GM12878 (cell line): ENCODE measurements around the gene RGS6. TPM values are rescaled to one million over a fixed set of nuclear protein-coding genes. Genes with fewer than 3 reads are reported as not detected.

Experiments used
- ATAC-seq: fragments of 200-7000 bp; cut with Tn5 transposase; 3 replicates; pipeline ENCODE4 v1.9.1; 2020; ENCODE audit warnings: mild to moderate bottlenecking, moderate library complexity
- BruUV-seq: library from RNA; stranded (reverse); fragments of 400-500 nt; replicated peaks from 2 replicates; lab custom pipeline; 2021; lab: Mats Ljungman, UMichigan
- CTCF ChIA-PET: fragments of 300-600 bp; sonication (Branson Sonifier 250); formaldehyde crosslinking; extraction: SDS; loops from one replicate; lab custom pipeline; 2021; ENCODE audit warnings: inconsistent platforms; lab: Yijun Ruan, JAX
- POLR2A ChIA-PET: fragments of 350-600 bp; formaldehyde crosslinking; extraction: SDS; loops from one replicate; lab custom pipeline; 2021; ENCODE audit warnings: inconsistent platforms; lab: Charles Lee
- RAD21 ChIA-PET: fragments of 300-600 bp; sonication (Branson Sonifier 250); formaldehyde crosslinking; loops from one replicate; lab custom pipeline; 2023; ENCODE audit warnings: antibody characterized with exemption; ENCODE audit not compliant: unreplicated experiment; lab: Charles Lee
- SMC1A ChIA-PET: fragments of 300-600 bp; sonication (Branson Sonifier 250); formaldehyde crosslinking; loops from one replicate; lab custom pipeline; 2023; ENCODE audit not compliant: unreplicated experiment, uncharacterized antibody; lab: Charles Lee
- DNase-seq: peaks from one replicate; pipeline ENCODE4 v3.0.0-alpha.2; 2011; ENCODE audit warnings: low read depth, low spot score
- FAIRE-seq: peaks from 3 replicates; lab custom pipeline; 2011; peaks lifted over from hg19 to GRCh38; lab: Jason Lieb, UNC
- H2AFZ ChIP-seq: 2 replicates; pipeline ENCODE4 v1.6.0; 2011; ENCODE audit warnings: low read depth, low read length, control low read depth; ENCODE audit not compliant: control insufficient read depth
- H3K27ac ChIP-seq: 2 replicates; pipeline ENCODE4 v1.5.1; 2011; ENCODE audit warnings: control low read depth; ENCODE audit not compliant: control insufficient read depth, insufficient read depth
- H3K27me3 ChIP-seq, 2 experiments: replicated peaks in 1 of 2; 2 replicates each; pipeline versions ENCODE4 v1.6.0 to v1.6.1; 2011; ENCODE audit warnings: low read length in 1 of 2; ENCODE audit not compliant: control insufficient read depth in 2 of 2, insufficient read depth in 2 of 2
- H3K36me3 ChIP-seq, 2 experiments: 2 replicates each; pipeline ENCODE4 v1.5.1; 2011; ENCODE audit warnings: low read length in 1 of 2; ENCODE audit not compliant: control insufficient read depth in 2 of 2, insufficient read depth in 2 of 2
- H3K4me1 ChIP-seq: 2 replicates; pipeline ENCODE4 v1.6.1; 2011; ENCODE audit warnings: mild to moderate bottlenecking, low read length, moderate library complexity, mixed read lengths; ENCODE audit not compliant: control insufficient read depth, insufficient read depth
- H3K4me2 ChIP-seq: 2 replicates; pipeline ENCODE4 v1.6.0; 2011; ENCODE audit warnings: control low read depth; ENCODE audit not compliant: control insufficient read depth, insufficient read depth
- H3K4me3 ChIP-seq: fragments of 200-600 bp; sonication (generic); 2 replicates; pipeline ENCODE4 v1.5.1; 2016
- H3K79me2 ChIP-seq: 2 replicates; pipeline ENCODE4 v1.6.0; 2011; ENCODE audit warnings: low read length; ENCODE audit not compliant: control insufficient read depth, insufficient read depth
- H3K9ac ChIP-seq: 2 replicates; pipeline ENCODE4 v1.8.0; 2011; ENCODE audit warnings: low read length, control low read depth, mixed read lengths; ENCODE audit not compliant: control insufficient read depth, insufficient read depth
- H3K9me3 ChIP-seq: replicated peaks from 3 replicates; pipeline ENCODE4 v1.5.1; 2011; ENCODE audit warnings: mild to moderate bottlenecking, low read length; ENCODE audit not compliant: control insufficient read depth, insufficient read depth
- H4K20me1 ChIP-seq: 2 replicates; pipeline ENCODE4 v1.6.0; 2011; ENCODE audit not compliant: control insufficient read depth, insufficient read depth
- ATF2 ChIP-seq: IDR thresholded peaks from 2 replicates; pipeline ENCODE4 v1.6.1; 2012; ENCODE audit warnings: low read length, inconsistent platforms
- BACH1 ChIP-seq: fragments of 450-650 bp; IDR thresholded peaks from 2 replicates; pipeline ENCODE4 v1.6.1; 2017; ENCODE audit warnings: mild to moderate bottlenecking, borderline replicate concordance
- BMI1 ChIP-seq: fragments of 450-650 bp; IDR thresholded peaks from 2 replicates; pipeline ENCODE4 v1.6.1; 2016; ENCODE audit warnings: mild to moderate bottlenecking, moderate library complexity, borderline replicate concordance
- E2F8 ChIP-seq: fragments of 450-650 bp; IDR thresholded peaks from 2 replicates; pipeline ENCODE4 v1.6.1; 2018; ENCODE audit warnings: mild to moderate bottlenecking, low read depth, moderate library complexity; ENCODE audit not compliant: partially characterized antibody
- FOS ChIP-seq: IDR thresholded peaks from 3 replicates; pipeline ENCODE4 v1.6.1; 2011; ENCODE audit warnings: borderline replicate concordance; ENCODE audit not compliant: insufficient read length; ENCODE audit errors: extremely low read depth
- HDAC2 ChIP-seq: fragments of 200-600 bp; sonication (generic); IDR thresholded peaks from 2 replicates; pipeline ENCODE4 v1.6.1; 2017
- IRF4 ChIP-seq: IDR thresholded peaks from 2 replicates; pipeline ENCODE4 v1.6.1; 2011; ENCODE audit warnings: low read depth, low read length
- MXI1 ChIP-seq: fragments of 150-350 bp; IDR thresholded peaks from 2 replicates; pipeline ENCODE4 v1.6.1; 2011; ENCODE audit warnings: low read depth, mild to moderate bottlenecking, inconsistent platforms, low read length, improper control_type of control experiment
- RFX5 ChIP-seq: IDR thresholded peaks from 2 replicates; pipeline ENCODE4 v1.6.1; 2011; ENCODE audit warnings: low read depth, low read length, improper control_type of control experiment
- SREBF2 ChIP-seq: IDR thresholded peaks from 2 replicates; pipeline ENCODE4 v1.6.1; 2012; ENCODE audit warnings: mild to moderate bottlenecking, low read length
- ZNF217 ChIP-seq: fragments of 450-650 bp; IDR thresholded peaks from 2 replicates; pipeline ENCODE4 v1.6.1; 2017; ENCODE audit warnings: antibody characterized with exemption, mild to moderate bottlenecking
- whole genome bisulfite sequencing: methylation state at CpG from one replicate; pipeline ENCODE4 v1.1.6; 2016; ENCODE audit warnings: low lambda C conversion rate; ENCODE audit not compliant: insufficient replicate concordance, insufficient coverage; ENCODE audit errors: missing lambda C conversion rate; 5-methylcytosine and 5-hydroxymethylcytosine counted together
- in situ Hi-C: fragments of 300-500 bp; cut with MboI; formaldehyde crosslinking; loops from 9 replicates; pipeline ENCODE4 v1.14.3; 2018; ENCODE audit warnings: mixed read lengths
- intact Hi-C: fragments of 100-400 bp; cut with micrococcal nuclease; formaldehyde crosslinking; loops from one replicate; pipeline ENCODE4 v1.14.2; 2022; ENCODE audit not compliant: unreplicated experiment
- polyA plus RNA-seq, 11 experiments: library from polyadenylated mRNA; depleted of rRNA in 4 of 11; unstranded in 6 of 11; stranded (reverse) in 5 of 11; fragments of >200 nt; fragmentation: Nextera tagmentation in 4 of 11; fragmentation: Illumina TruSeq in 1 of 11; extraction: Ambion mirVana in 4 of 11; extraction: Trizol in 1 of 11; gene quantifications; 1 replicate in 1 of 11; 2 replicates in 10 of 11; pipeline versions ENCODE4 v1.2.1 to v1.2.3, GENCODE V29; 2011 to 2016; ENCODE audit warnings: inconsistent platforms in 2 of 11, missing spikeins in 2 of 11, low read depth in 1 of 11
- total RNA-seq, 4 experiments: library from RNA; depleted of rRNA in 3 of 4; stranded (reverse); fragments of >200 nt in 3 of 4; fragmentation: Illumina TruSeq in 1 of 4; extraction: Trizol in 1 of 4; gene quantifications; 2 replicates each; pipeline versions ENCODE4 v1.2.1 to v1.2.3, GENCODE V29; 2013 to 2021
- TF ChIP-seq, protein P1 (sequence below): IDR thresholded peaks from 2 replicates; pipeline ENCODE4 v1.6.1; 2011; ENCODE audit warnings: borderline replicate concordance, low read depth, mild to moderate bottlenecking, moderate library complexity, mixed read lengths, low read length; ENCODE audit not compliant: insufficient read depth; ENCODE audit errors: extremely low read length

The RGS6 gene
- total and polyA plus RNA-seq, 10 of the 15 experiments (the other 5 are each of a cell fraction or from before 2014, with no cell fraction given) = 3.9 to 18.1 (median 12.4) TPM

DNA sequence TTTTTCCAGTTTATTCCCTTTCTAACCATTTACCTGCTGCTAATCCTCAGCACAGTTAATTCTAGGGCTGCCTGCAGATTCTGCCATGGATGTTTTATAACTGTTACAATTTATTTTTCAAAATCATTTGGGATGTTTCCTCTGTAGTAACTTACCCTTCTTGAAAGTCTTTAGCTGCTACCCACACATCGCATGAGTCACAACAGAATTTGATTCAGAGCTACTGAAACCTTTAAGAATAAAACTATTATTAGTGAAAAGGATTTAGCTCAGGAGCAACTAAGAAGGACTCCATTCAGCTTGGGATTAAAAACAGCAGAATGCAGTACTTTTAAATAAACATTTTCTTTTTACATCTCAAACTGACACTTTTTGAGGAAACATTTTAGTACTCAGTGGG is 41.7 kb upstream of the RGS6 start (continued):
- TF ChIP-seq, protein P1, sequence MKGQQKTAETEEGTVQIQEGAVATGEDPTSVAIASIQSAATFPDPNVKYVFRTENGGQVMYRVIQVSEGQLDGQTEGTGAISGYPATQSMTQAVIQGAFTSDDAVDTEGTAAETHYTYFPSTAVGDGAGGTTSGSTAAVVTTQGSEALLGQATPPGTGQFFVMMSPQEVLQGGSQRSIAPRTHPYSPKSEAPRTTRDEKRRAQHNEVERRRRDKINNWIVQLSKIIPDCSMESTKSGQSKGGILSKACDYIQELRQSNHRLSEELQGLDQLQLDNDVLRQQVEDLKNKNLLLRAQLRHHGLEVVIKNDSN = no peak
- no peak for TF ChIP-seq IRF4

GRCh38 chr14:71891185-71891584 is 41.0 kb upstream of the RGS6 start:
- ChIA-PET POLR2A (no interaction called here), CTCF (interaction anchor here (0.5 to 0.9 kb wide), 5 partner anchors 8 to 123 kb away, joined by 3 to 5 read pairs (median 3); no protein-coding TSS in a partner anchor), SMC1A (interaction anchor here (1.4 kb wide), 1 partner anchor 35 kb away, joined by 4 read pairs; no protein-coding TSS in a partner anchor), RAD21 (interaction anchor here (0.8 kb wide), 1 partner anchor 132 kb away, joined by 3 read pairs; no protein-coding TSS in a partner anchor)
- Histone ChIP-seq H3K27me3 (no peaks in the 10 kb centered on the region), H3K9ac (no peak overlapping the region), H3K27ac (no peak overlapping the region), H3K79me2 (no peaks in the 10 kb centered on the region), H3K9me3 (no peaks in the 10 kb centered on the region), H3K4me3 (no peak overlapping the region), H3K4me2 (no peak overlapping the region), H3K4me1 (no peaks in the 10 kb centered on the region), H4K20me1 (no peaks in the 10 kb centered on the region), H2AFZ (no peak overlapping the region), H3K36me3 (no peaks in the 10 kb centered on the region)
- DNase-seq = no peak
- intact Hi-C loops (no loop called here), in situ Hi-C loops (no loop called here)
- no peak for TF ChIP-seq BACH1
- no peak for TF ChIP-seq ZNF217
- no peak for TF ChIP-seq ATF2
- no peak for TF ChIP-seq SREBF2
- TF ChIP-seq BMI1 = no peak
- no peak for TF ChIP-seq RFX5
- TF ChIP-seq E2F8 = no peak
- no peak for TF ChIP-seq FOS
- TF ChIP-seq MXI1 = no peak
- no peak for TF ChIP-seq HDAC2
- ATAC-seq = no peak
- FAIRE-seq = no peak
- WGBS = 50% methylated on average over 6 of the region's 6 CpGs
- BruUV-seq = no TSS peak
